K562 (cell line): ENCODE results near the gene UBALD2. TPM values are rescaled to one million over a fixed set of nuclear protein-coding genes. Genes with fewer than 3 reads are reported as not detected.

ENCODE experiments used
- ARID4B ChIP-seq: sonication (generic); formaldehyde crosslinking; IDR thresholded peaks from 2 replicates; pipeline ENCODE4 v1.8.0; 2022; ENCODE audit warnings: mild to moderate bottlenecking, missing genetic modification reagents
- CC2D1A ChIP-seq: fragments of 450-650 bp; IDR thresholded peaks from 2 replicates; pipeline ENCODE4 v1.6.1; 2017; ENCODE audit warnings: mild to moderate bottlenecking
- CHD2 ChIP-seq: IDR thresholded peaks from 2 replicates; pipeline ENCODE4 v1.6.1; 2011; ENCODE audit warnings: low read depth, low read length
- CTCFL ChIP-seq: IDR thresholded peaks from 2 replicates; pipeline ENCODE4 v1.6.1; 2011; ENCODE audit warnings: borderline replicate concordance, low read depth, mild to moderate bottlenecking, moderate library complexity, low read length; ENCODE audit not compliant: insufficient read depth, poor library complexity, severe bottlenecking
- EGR1 ChIP-seq: fragments of 450-650 bp; conservative IDR thresholded peaks from 2 replicates; pipeline ENCODE4 v1.6.1; 2017; ENCODE audit warnings: mild to moderate bottlenecking
- HDGF ChIP-seq: fragments of 450-650 bp; IDR thresholded peaks from 2 replicates; pipeline ENCODE4 v1.6.1; 2016
- KLF16 ChIP-seq: IDR thresholded peaks from 2 replicates; pipeline ENCODE4 v1.6.1; 2016; ENCODE audit warnings: antibody characterized with exemption
- MEF2D ChIP-seq: conservative IDR thresholded peaks from 2 replicates; pipeline ENCODE4 v1.6.1; 2016; ENCODE audit warnings: low read depth, missing genetic modification characterization, missing compliant biosample characterization
- REST ChIP-seq, 2 experiments: fragments of 450-650 bp; formaldehyde crosslinking in 1 of 2; IDR thresholded peaks; 2 replicates each; pipeline versions ENCODE4 v1.4.0 to v1.6.1; 2014 to 2020; ENCODE audit warnings: mild to moderate bottlenecking in 2 of 2, borderline replicate concordance in 1 of 2, low read depth in 1 of 2
- SRSF7 ChIP-seq: fragments of 200-400 bp; formaldehyde crosslinking; optimal IDR thresholded peaks from 2 replicates; pipeline ENCODE3; 2017; ENCODE audit warnings: mild to moderate bottlenecking, low read depth, low read length
- TEAD1 ChIP-seq, 2 experiments: fragments of 450-650 bp in 1 of 2; sonication (generic) in 1 of 2; formaldehyde crosslinking; IDR thresholded peaks; 2 replicates each; pipeline versions ENCODE4 v1.4.0 to v1.8.0; 2020 to 2022; ENCODE audit warnings: mild to moderate bottlenecking in 2 of 2, missing genetic modification reagents in 1 of 2
- XRCC5 ChIP-seq: fragments of 200-400 bp; formaldehyde crosslinking; IDR thresholded peaks from 2 replicates; pipeline ENCODE4 v1.6.1; 2017; ENCODE audit warnings: low read depth, mild to moderate bottlenecking, low read length
- polyA plus RNA-seq, 8 experiments: library from polyadenylated mRNA; depleted of rRNA in 4 of 8; stranded (reverse) in 5 of 8; unstranded in 3 of 8; fragments of >200 nt; fragmentation: Nextera tagmentation in 2 of 8; fragmentation: Illumina TruSeq in 1 of 8; extraction: Ambion mirVana in 2 of 8; extraction: Trizol in 1 of 8; gene quantifications; 2 replicates each; pipeline versions ENCODE4 v1.2.1 to v1.2.3, GENCODE V29; 2011 to 2014; ENCODE audit warnings: inconsistent platforms in 1 of 8, missing spikeins in 1 of 8
- total RNA-seq, 7 experiments: library from RNA; depleted of rRNA in 6 of 7; stranded (reverse); fragments of >200 nt in 6 of 7; fragmentation: Illumina TruSeq in 2 of 7; extraction: Trizol in 2 of 7; gene quantifications; 2 replicates each; pipeline versions ENCODE4 v1.2.1 to v1.2.3, GENCODE V29; 2011 to 2021; ENCODE audit warnings: low replicate concordance in 1 of 7

The UBALD2 gene
- total and polyA plus RNA-seq, 9 of the 15 experiments (the other 6 are each of a cell fraction or from before 2014, with no cell fraction given): 2.3 to 94.1 (median 25.3) TPM

- TF ChIP-seq SRSF7 (no peak), TEAD1 (CRISPR knock-in tag; IDR thresholded peaks at IDR 0.05) (peak; percentile 62 to 95; a peak in 3 of 4 replicates), MEF2D (tag) (no peak), REST (IDR thresholded peaks at IDR 0.05; ENCODE audit: borderline replicate concordance) (peak; percentile 96), REST (CRISPR knock-in tag; IDR thresholded peaks at IDR 0.05; ENCODE audit: low read depth) (no peak), EGR1 (0 out of 2 replicates have a peak, but pooled peaks have one; percentile 10), CHD2 (no peak), XRCC5 (peak; percentile 51; the same call in 1 of the 2 replicates), KLF16 (peak; percentile 50; the same call in 1 of the 2 replicates), HDGF (0 out of 2 replicates have a peak, but pooled peaks have one; percentile 44), ARID4B (no peak), CTCFL (peak; percentile 48), CC2D1A (peak; percentile 95)
Measured at GRCh38 chr17:76278952-76279741, 14.0 kb downstream of the UBALD2 start (continued).
